Gastrocnemius medialis (tissue), 4 donors: Measurements from ENCODE around the gene OST4. TPM values are rescaled to one million over a fixed set of nuclear protein-coding genes. Genes with fewer than 3 reads are reported as not detected.

Source experiments
- ATAC-seq, 2 donors: fragments of 150-250 bp; one replicate each; pipeline ENCODE4 v1.9.1; 2016
- DNase-seq, 2 donors: peaks; one replicate each; pipeline ENCODE4 v3.0.0-alpha.2; 2019
- H3K27ac ChIP-seq, 4 donors: fragments of 200-600 bp; sonication (generic); 1 replicate in 1 of 4; 2 replicates in 3 of 4; pipeline ENCODE4 v1.5.1; 2016 to 2018; ENCODE audit warnings: mild to moderate bottlenecking in 2 of 4, moderate library complexity in 1 of 4
- H3K27me3 ChIP-seq, 3 donors: fragments of 200-600 bp; sonication (generic) in 2 of 3; 1 replicate in 1 of 3; 2 replicates in 2 of 3; pipeline versions ENCODE4 v1.5.1 to v1.6.0; 2016 to 2019; ENCODE audit warnings: mild to moderate bottlenecking in 1 of 3, moderate library complexity in 1 of 3
- H3K36me3 ChIP-seq, 2 donors: fragments of 200-600 bp; sonication (generic) in 1 of 2; one replicate each; pipeline ENCODE4 v1.5.1; 2017 to 2018
- H3K4me1 ChIP-seq, 2 donors: fragments of 200-600 bp; sonication (generic) in 1 of 2; one replicate each; pipeline ENCODE4 v1.5.1; 2016 to 2017; ENCODE audit warnings: mild to moderate bottlenecking in 2 of 2
- H3K4me3 ChIP-seq, 4 donors: fragments of 200-600 bp; sonication (generic) in 3 of 4; 1 replicate in 1 of 4; 2 replicates in 3 of 4; pipeline ENCODE4 v1.5.1; 2016 to 2019; ENCODE audit warnings: mild to moderate bottlenecking in 2 of 4
- H3K9me3 ChIP-seq, 3 donors: fragments of 200-600 bp; sonication (generic) in 2 of 3; 1 replicate in 1 of 3; 2 replicates in 2 of 3; pipeline ENCODE4 v1.5.1; 2016 to 2019
- CTCF ChIP-seq, 5 experiments: fragments of 450-650 bp in 3 of 5; fragments of 200-600 bp in 2 of 5; sonication (generic) in 2 of 5; IDR thresholded peaks in 4 of 5; conservative IDR thresholded peaks in 1 of 5; 1 replicate in 4 of 5; 2 replicates in 1 of 5; pipeline ENCODE4 v1.5.1; 2016 to 2019; ENCODE audit warnings: antibody characterized with exemption in 5 of 5, mild to moderate bottlenecking in 3 of 5, moderate library complexity in 3 of 5
- POLR2A ChIP-seq, 2 donors: fragments of 450-650 bp; IDR thresholded peaks; one replicate each; pipeline ENCODE4 v1.6.1; 2017; ENCODE audit warnings: antibody characterized with exemption in 2 of 2, mild to moderate bottlenecking in 2 of 2, moderate library complexity in 2 of 2
- in situ Hi-C, 4 donors: fragments of 200-750 bp; cut with MboI; loops; one replicate each; pipeline versions ENCODE4 v1.15.0 to v1.8.0; 2017; ENCODE audit warnings: low sequenced_read_pairs in 4 of 4
- intact Hi-C: fragments of 100-400 bp; cut with DNase I; formaldehyde crosslinking; loops from one replicate; pipeline ENCODE4 v1.15.1; 2023; ENCODE audit warnings: low total_unique reads
- total RNA-seq, 4 donors: library from RNA; depleted of rRNA; stranded (reverse); fragments of >200 nt; gene quantifications; one replicate each; pipeline versions ENCODE4 v1.1.0 to v1.2.3, GENCODE V29; 2016

The OST4 gene
- total RNA-seq, 4 donors from 2014 or later, result 191 to 283 (median 251) TPM

GRCh38 chr2:27067385-27067784 is 4.1 kb downstream of the OST4 start:
- H3K27ac ChIP-seq, result no peak overlapping the region
- in situ Hi-C loops, result no loop called here
- intact Hi-C loops, result no loop called here
- H3K36me3 ChIP-seq, result peaks cover 0 to 28% of the 10 kb centered on the region in 2 donors
- no peak for TF ChIP-seq CTCF (IDR thresholded peaks at IDR 0.05 in 4 of 5, conservative IDR thresholded peaks at IDR 0.05 in 1 of 5)
- TF ChIP-seq POLR2A (IDR thresholded peaks at IDR 0.05), result no peak
- ATAC-seq, result no peak
- peaks cover 27 to 33% of the 10 kb centered on the region in 2 donors for H3K4me1 ChIP-seq
- no peaks in the 10 kb centered on the region for H3K9me3 ChIP-seq
- no peaks in the 10 kb centered on the region for H3K27me3 ChIP-seq
- DNase-seq, result no peak
- no peak overlapping the region for H3K4me3 ChIP-seq

DNA sequence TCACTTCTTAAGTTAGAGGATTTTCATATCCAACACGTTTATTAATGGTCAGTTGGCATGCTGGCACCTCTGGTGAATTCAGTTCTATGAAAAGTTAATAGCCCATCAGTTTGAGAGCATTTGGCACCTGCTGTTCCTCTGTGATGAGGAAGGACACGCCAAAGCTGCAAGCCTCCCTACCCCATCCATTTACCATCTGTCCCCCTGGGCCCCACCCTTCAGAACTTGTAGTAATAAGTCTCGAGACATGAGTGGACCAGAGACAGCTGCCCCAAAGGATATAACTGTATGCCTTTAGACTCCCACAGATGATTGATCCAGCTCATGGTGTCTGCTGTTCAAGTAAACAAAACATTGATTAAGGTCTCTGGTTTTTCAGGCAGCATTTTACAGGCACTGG is 6.3 kb downstream of the OST4 start:
- Histone ChIP-seq H3K27ac (peak overlapping the region in 1 of 4 donors; percentile 15), H3K9me3 (no peaks in the 10 kb centered on the region), H3K4me3 (no peak overlapping the region), H3K36me3 (peaks cover 0 to 28% of the 10 kb centered on the region in 2 donors), H3K4me1 (peaks cover 12 to 21% of the 10 kb centered on the region in 2 donors), H3K27me3 (no peaks in the 10 kb centered on the region)
- in situ Hi-C loops, result no loop called here
- TF ChIP-seq POLR2A (IDR thresholded peaks at IDR 0.05), result no peak
- intact Hi-C loops, result no loop called here
- ATAC-seq (no peak), DNase-seq (no peak)

- intact Hi-C loops (no loop called here), in situ Hi-C loops (no loop called here)
- ATAC-seq, result no peak
- Histone ChIP-seq H3K27ac (no peak overlapping the region), H3K9me3 (no peaks in the 10 kb centered on the region), H3K27me3 (no peaks in the 10 kb centered on the region), H3K36me3 (peaks cover 0 to 28% of the 10 kb centered on the region in 2 donors), H3K4me1 (peaks cover 4 to 5% of the 10 kb centered on the region in 2 donors), H3K4me3 (no peak overlapping the region)
- no peak for DNase-seq
- TF ChIP-seq CTCF (IDR thresholded peaks at IDR 0.05 in 4 of 5, conservative IDR thresholded peaks at IDR 0.05 in 1 of 5), result no peak
- TF ChIP-seq POLR2A (IDR thresholded peaks at IDR 0.05), result no peak
Measured at GRCh38 chr2:27060323-27060722, 11.1 kb downstream of the OST4 start.

- TF ChIP-seq CTCF (IDR thresholded peaks at IDR 0.05 in 4 of 5, conservative IDR thresholded peaks at IDR 0.05 in 1 of 5) (no peak), POLR2A (IDR thresholded peaks at IDR 0.05) (no peak)
- Histone ChIP-seq H3K27ac (no peak overlapping the region), H3K36me3 (peaks cover 0 to 39% of the 10 kb centered on the region in 2 donors), H3K4me1 (peaks cover 4 to 5% of the 10 kb centered on the region in 2 donors), H3K9me3 (no peaks in the 10 kb centered on the region), H3K27me3 (no peaks in the 10 kb centered on the region), H3K4me3 (no peak overlapping the region)
- no peak for DNase-seq
- ATAC-seq, result no peak
- intact Hi-C loops, result no loop called here
- in situ Hi-C loops, result no loop called here
Measured at GRCh38 chr2:27059141-27059820, 12.2 kb downstream of the OST4 start.

DNA sequence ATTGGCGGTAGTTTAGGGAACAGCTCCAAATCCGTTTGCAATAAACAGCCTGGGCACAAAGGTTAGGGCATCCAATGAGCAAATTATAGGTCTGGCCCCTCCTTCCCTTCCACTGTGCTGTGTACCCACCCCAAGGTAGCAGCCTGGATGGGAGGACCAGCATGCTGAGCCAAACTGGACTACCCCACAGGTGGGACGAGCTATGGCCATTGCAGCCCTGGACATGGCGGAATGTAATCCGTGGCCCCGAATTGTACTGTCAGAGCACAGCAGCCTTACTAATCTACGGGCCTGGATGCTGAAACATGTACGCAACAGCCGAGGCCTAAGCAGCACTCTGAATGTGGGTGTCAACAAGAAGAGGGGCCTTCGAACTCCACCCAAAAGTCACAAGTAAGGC is 13.2 kb downstream of the OST4 start:
- Histone ChIP-seq H3K36me3 (peaks cover 0 to 44% of the 10 kb centered on the region in 2 donors), H3K9me3 (no peaks in the 10 kb centered on the region), H3K4me1 (no peaks in the 10 kb centered on the region), H3K27me3 (no peaks in the 10 kb centered on the region), H3K4me3 (no peak overlapping the region), H3K27ac (no peak overlapping the region)
- no peak for DNase-seq
- in situ Hi-C loops, result no loop called here
- intact Hi-C loops, result no loop called here
- TF ChIP-seq POLR2A (IDR thresholded peaks at IDR 0.05) (no peak), CTCF (IDR thresholded peaks at IDR 0.05 in 4 of 5, conservative IDR thresholded peaks at IDR 0.05 in 1 of 5) (no peak)
- no peak for ATAC-seq
